ENCODE data around the gene KNOP1.

KNOP1 gene

GRCh38 chr16:19760356-19761060 is 42.5 kb upstream of the KNOP1 start:
- no peak for DNase-seq (ENCODE audit: extremely low spot score)
- ChIA-PET CTCF (no interaction called here), POLR2A (no interaction called here)
- TF ChIP-seq LEF1 (IDR thresholded peaks at IDR 0.05; ENCODE audit: borderline replicate concordance): no peak
- TF ChIP-seq NFRKB (IDR thresholded peaks at IDR 0.05): no peak
- no peak for TF ChIP-seq FOXM1 (IDR thresholded peaks at IDR 0.05; ENCODE audit: borderline replicate concordance)
- TF ChIP-seq FOXA1 (IDR thresholded peaks at IDR 0.05): no peak
- TF ChIP-seq PKNOX1 (IDR thresholded peaks at IDR 0.05): no peak
- TF ChIP-seq ELF4 (IDR thresholded peaks at IDR 0.05): no peak
- TF ChIP-seq BHLHE40 (IDR thresholded peaks at IDR 0.05; ENCODE audit: borderline replicate concordance): no peak
- TF ChIP-seq SP1 (IDR thresholded peaks at IDR 0.05): no peak
- TF ChIP-seq HDGF (IDR thresholded peaks at IDR 0.05; ENCODE audit: borderline replicate concordance): no peak
- TF ChIP-seq L3MBTL2 (conservative IDR thresholded peaks at IDR 0.05): no peak
- no peak for TF ChIP-seq ARNT (IDR thresholded peaks at IDR 0.05)
- TF ChIP-seq TARDBP (IDR thresholded peaks at IDR 0.05): no peak

- POLR2A ChIA-PET: no interaction called here
- CTCF ChIA-PET: no interaction called here
- no peak for DNase-seq (ENCODE audit: extremely low spot score)
- TF ChIP-seq HDGF (IDR thresholded peaks at IDR 0.05; ENCODE audit: borderline replicate concordance): no peak
- no peak for TF ChIP-seq ZNF384 (IDR thresholded peaks at IDR 0.05)
- TF ChIP-seq FOXM1 (IDR thresholded peaks at IDR 0.05; ENCODE audit: borderline replicate concordance): no peak
- TF ChIP-seq PKNOX1 (IDR thresholded peaks at IDR 0.05): no peak
- no peak for TF ChIP-seq BHLHE40 (IDR thresholded peaks at IDR 0.05; ENCODE audit: borderline replicate concordance)
- no peak for TF ChIP-seq NFRKB (IDR thresholded peaks at IDR 0.05)
- TF ChIP-seq L3MBTL2 (conservative IDR thresholded peaks at IDR 0.05): no peak
- no peak for TF ChIP-seq SP1 (IDR thresholded peaks at IDR 0.05)
Measured at GRCh38 chr16:19757762-19758595, 40.0 kb upstream of the KNOP1 start.

- DNase-seq (ENCODE audit: extremely low spot score): no peak
- CTCF ChIA-PET: no interaction called here
- POLR2A ChIA-PET: no interaction called here
- TF ChIP-seq SP1 (IDR thresholded peaks at IDR 0.05): no peak
- TF ChIP-seq FOXA1 (IDR thresholded peaks at IDR 0.05): no peak
- no peak for TF ChIP-seq L3MBTL2 (conservative IDR thresholded peaks at IDR 0.05)
- no peak for TF ChIP-seq NFRKB (IDR thresholded peaks at IDR 0.05)
- TF ChIP-seq FOXM1 (IDR thresholded peaks at IDR 0.05; ENCODE audit: borderline replicate concordance): no peak
- TF ChIP-seq HDGF (IDR thresholded peaks at IDR 0.05; ENCODE audit: borderline replicate concordance): no peak
- TF ChIP-seq ZNF384 (IDR thresholded peaks at IDR 0.05): no peak
- TF ChIP-seq BHLHE40 (IDR thresholded peaks at IDR 0.05; ENCODE audit: borderline replicate concordance): no peak
- TF ChIP-seq LEF1 (IDR thresholded peaks at IDR 0.05; ENCODE audit: borderline replicate concordance): no peak
- TF ChIP-seq FOXK2 (IDR thresholded peaks at IDR 0.05): no peak
Measured at GRCh38 chr16:19757026-19757425, 39.0 kb upstream of the KNOP1 start.

GRCh38 chr16:19755268-19755667 is 37.2 kb upstream of the KNOP1 start:
- POLR2A ChIA-PET: no interaction called here
- no peak for DNase-seq (ENCODE audit: extremely low spot score)
- TF ChIP-seq CTBP1 (IDR thresholded peaks at IDR 0.05; ENCODE audit: borderline replicate concordance) (no peak), SP1 (IDR thresholded peaks at IDR 0.05) (no peak), NFRKB (IDR thresholded peaks at IDR 0.05) (no peak), HDGF (IDR thresholded peaks at IDR 0.05; ENCODE audit: borderline replicate concordance) (no peak), L3MBTL2 (conservative IDR thresholded peaks at IDR 0.05) (no peak), SUZ12 (IDR thresholded peaks at IDR 0.05) (no peak), BHLHE40 (IDR thresholded peaks at IDR 0.05; ENCODE audit: borderline replicate concordance) (no peak), ELF4 (IDR thresholded peaks at IDR 0.05) (no peak), TARDBP (IDR thresholded peaks at IDR 0.05) (no peak), FOXA1 (IDR thresholded peaks at IDR 0.05) (no peak), ARNT (IDR thresholded peaks at IDR 0.05) (no peak), PKNOX1 (IDR thresholded peaks at IDR 0.05) (no peak), FOXM1 (IDR thresholded peaks at IDR 0.05; ENCODE audit: borderline replicate concordance) (no peak), FOXK2 (IDR thresholded peaks at IDR 0.05) (no peak), ZNF384 (IDR thresholded peaks at IDR 0.05) (no peak), LEF1 (IDR thresholded peaks at IDR 0.05; ENCODE audit: borderline replicate concordance) (no peak)
- CTCF ChIA-PET: no interaction called here

- no peak for TF ChIP-seq FOXK2 (IDR thresholded peaks at IDR 0.05)
- TF ChIP-seq CTBP1 (IDR thresholded peaks at IDR 0.05; ENCODE audit: borderline replicate concordance): no peak
- no peak for TF ChIP-seq NFRKB (IDR thresholded peaks at IDR 0.05)
- TF ChIP-seq SP1 (IDR thresholded peaks at IDR 0.05): no peak
- DNase-seq (ENCODE audit: extremely low spot score): no peak
- CTCF ChIA-PET: no interaction called here
- POLR2A ChIA-PET: no interaction called here
Measured at GRCh38 chr16:19754644-19755036, 36.6 kb upstream of the KNOP1 start.
